Omental fat pad (tissue), 4 donors: ENCODE measurements around the gene LDLRAD3. TPM values are rescaled to one million over a fixed set of nuclear protein-coding genes. Genes with fewer than 3 reads are reported as not detected.

ENCODE experiments used
- ATAC-seq: fragments of 150-250 bp; one replicate; pipeline ENCODE4 v1.9.1; 2016; ENCODE audit warnings: mild to moderate bottlenecking, moderate library complexity; ENCODE audit not compliant: low FRiP score
- DNase-seq: peaks from one replicate; pipeline ENCODE4 v3.0.0-alpha.2; 2019; ENCODE audit warnings: low spot score
- total RNA-seq, 4 donors: library from RNA; depleted of rRNA; stranded (reverse); fragments of >200 nt; gene quantifications; one replicate each; pipeline ENCODE4 v1.1.0, GENCODE V29; 2016
- TF ChIP-seq, protein P1 (sequence below), 3 donors: fragments of 450-650 bp; IDR thresholded peaks; one replicate each; pipeline ENCODE4 v1.5.1; 2016 to 2017; ENCODE audit warnings: antibody characterized with exemption in 3 of 3, mild to moderate bottlenecking in 3 of 3, moderate library complexity in 2 of 3

Gene LDLRAD3
- total RNA-seq, 4 donors from 2014 or later: 15.6 to 70.2 (median 25.7) TPM

DNA sequence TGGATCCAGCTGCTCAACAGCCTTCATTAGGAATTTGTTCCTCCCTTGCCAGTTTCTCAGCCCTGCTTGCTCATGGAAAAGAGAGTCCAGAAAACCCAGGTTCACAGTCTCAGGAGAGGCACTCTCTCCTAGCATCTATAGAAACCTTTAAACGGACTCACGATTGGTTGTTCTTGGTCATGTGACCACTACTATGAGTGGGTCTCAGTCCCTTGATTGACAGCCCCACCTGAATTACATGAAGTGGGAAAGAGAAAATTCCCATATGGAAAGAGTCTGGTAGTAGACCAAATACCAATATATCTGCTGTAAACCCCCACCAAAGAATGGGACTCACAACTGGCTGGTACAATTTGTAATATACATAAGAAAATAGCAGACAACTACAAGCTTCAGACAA lies 291.0 kb downstream of the LDLRAD3 start:
- ATAC-seq (no peak), DNase-seq (no peak)

DNA sequence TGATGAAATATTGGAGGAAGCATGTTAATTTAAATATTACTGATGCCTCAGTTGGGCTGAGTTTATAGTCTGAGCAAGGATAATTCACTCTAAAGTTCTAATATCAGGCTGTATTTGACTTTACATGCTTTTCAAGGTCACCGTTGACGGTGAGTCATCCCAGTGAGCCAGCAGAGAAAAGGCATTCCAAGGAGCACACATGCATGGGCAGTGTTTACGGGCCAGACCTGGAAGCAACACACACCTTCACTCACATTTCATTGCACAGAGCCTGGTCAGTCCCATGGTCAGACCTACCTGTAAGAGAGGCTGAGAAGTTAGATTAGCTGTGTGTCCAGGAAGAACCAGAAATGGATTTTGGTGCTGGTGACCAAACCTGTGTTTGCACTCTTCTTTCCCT lies 291.9 kb downstream of the LDLRAD3 start:
- ATAC-seq: no peak
- no peak for DNase-seq
- TF ChIP-seq, protein P1, sequence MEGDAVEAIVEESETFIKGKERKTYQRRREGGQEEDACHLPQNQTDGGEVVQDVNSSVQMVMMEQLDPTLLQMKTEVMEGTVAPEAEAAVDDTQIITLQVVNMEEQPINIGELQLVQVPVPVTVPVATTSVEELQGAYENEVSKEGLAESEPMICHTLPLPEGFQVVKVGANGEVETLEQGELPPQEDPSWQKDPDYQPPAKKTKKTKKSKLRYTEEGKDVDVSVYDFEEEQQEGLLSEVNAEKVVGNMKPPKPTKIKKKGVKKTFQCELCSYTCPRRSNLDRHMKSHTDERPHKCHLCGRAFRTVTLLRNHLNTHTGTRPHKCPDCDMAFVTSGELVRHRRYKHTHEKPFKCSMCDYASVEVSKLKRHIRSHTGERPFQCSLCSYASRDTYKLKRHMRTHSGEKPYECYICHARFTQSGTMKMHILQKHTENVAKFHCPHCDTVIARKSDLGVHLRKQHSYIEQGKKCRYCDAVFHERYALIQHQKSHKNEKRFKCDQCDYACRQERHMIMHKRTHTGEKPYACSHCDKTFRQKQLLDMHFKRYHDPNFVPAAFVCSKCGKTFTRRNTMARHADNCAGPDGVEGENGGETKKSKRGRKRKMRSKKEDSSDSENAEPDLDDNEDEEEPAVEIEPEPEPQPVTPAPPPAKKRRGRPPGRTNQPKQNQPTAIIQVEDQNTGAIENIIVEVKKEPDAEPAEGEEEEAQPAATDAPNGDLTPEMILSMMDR (IDR thresholded peaks at IDR 0.05): no peak

More for the DNA sequence above, 291.0 kb downstream of the LDLRAD3 start:
- TF ChIP-seq, protein P1 (IDR thresholded peaks at IDR 0.05): no peak

DNA sequence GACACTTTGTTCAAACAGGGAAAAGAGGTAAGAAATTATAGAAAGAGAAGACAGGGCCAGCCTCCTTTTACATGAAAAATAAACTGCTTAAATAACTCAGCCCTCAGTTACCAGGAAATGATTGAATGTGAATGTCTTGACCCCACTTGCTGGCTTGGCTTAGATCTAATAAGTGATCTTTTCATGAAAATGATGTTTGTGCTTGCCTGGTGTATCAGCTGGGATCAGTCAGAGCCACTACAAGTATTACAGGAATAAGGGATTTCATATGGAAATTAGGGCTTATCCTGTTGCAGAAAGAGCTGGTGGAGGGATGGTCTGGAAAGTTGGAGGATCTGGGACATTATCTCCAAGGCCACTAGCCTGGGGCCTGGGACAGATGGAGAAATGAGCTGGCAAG lies 293.5 kb downstream of the LDLRAD3 start:
- TF ChIP-seq, protein P1 (IDR thresholded peaks at IDR 0.05): no peak
- no peak for DNase-seq
- no peak for ATAC-seq

DNA sequence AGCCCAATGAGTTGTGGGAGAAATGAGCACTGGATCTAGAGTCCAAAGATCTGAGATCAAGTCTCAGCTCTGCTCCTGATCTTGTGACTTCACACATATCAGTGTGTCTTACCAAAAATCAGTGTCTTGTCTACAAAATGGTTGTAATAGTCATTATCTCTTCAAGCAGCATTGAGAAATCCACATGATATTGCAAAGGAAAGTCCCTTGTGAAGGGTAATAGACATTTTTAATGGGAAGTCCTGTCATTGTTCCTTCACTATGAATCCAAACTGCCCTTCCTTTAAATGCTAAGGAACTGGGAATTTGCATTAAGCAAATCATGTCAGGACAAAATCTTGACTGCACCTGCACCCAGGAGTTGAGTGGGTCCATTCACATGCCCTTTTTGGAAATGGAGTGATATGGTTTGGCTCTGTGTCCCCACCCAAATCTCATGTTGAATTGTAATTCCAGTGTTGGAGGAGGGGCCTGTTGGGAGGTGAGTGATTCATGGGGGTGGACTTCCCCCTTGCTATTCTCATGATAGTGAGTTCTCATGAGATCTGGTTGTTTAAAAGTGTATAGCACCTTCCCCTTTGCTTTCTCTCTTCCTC lies 294.3 kb downstream of the LDLRAD3 start:
- TF ChIP-seq, protein P1 (IDR thresholded peaks at IDR 0.05): no peak
- no peak for ATAC-seq
- DNase-seq: no peak

DNA sequence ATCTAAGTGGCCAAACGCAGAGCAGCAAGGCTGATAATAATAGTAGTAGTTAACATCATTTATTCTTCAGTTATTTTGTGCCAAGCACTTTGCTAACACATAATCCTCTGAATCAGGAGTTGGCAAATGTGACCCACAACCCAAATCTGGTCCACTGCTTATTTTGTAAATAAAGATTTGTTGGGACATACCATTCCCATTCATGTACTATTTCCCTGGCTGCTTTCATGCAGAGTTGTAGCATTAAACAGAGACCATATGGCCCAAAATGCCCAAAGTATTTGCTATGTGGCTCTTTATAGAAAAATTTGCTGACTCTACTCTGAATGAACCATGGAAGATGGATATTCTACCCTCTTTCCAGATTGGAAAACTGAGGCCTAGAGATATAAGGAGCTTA lies 295.0 kb downstream of the LDLRAD3 start:
- DNase-seq (no peak), ATAC-seq (no peak)
- TF ChIP-seq, protein P1 (IDR thresholded peaks at IDR 0.05): no peak

DNA sequence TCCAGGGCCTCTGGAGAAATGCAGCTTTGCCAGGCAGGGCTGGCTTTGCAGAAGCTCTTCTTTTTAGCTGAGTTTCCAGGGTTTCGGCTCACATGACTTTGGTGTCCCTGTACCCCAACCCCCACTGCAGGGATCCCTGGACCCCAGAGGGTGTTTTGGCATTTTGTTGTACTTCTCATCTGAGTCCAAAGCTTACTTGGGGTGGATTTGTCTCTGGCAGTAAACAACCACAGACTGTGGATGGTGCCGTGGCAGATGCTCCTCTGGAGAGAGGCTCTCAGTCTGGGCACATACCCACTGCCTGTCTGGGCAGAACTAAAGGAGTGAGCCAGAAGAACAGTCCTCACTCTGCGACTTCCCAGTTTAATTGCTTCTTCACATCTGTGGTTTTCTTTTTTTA lies 295.8 kb downstream of the LDLRAD3 start:
- TF ChIP-seq, protein P1 (IDR thresholded peaks at IDR 0.05): no peak
- no peak for ATAC-seq
- no peak for DNase-seq

DNA sequence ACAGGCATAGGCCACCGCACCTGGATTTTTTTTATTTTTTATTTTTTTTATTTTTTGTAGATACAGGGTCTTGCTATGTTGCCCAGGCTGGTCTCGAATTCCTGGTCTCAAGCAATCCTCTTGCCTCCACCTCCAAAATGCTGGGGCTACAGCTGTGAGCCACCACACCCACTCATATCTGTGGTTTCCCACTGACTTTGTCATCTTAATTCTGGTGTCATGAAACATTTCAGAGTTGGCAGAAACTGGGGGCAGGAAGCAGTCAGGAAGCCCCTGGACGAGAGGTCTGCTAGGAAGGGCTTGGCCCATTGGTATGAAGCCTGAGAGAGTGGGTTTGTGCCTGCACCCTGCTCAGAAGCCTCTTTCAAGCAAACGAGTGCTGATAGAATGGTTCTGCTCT lies 296.3 kb downstream of the LDLRAD3 start:
- ATAC-seq (no peak), DNase-seq (no peak)
- TF ChIP-seq, protein P1 (IDR thresholded peaks at IDR 0.05): no peak
